Adipocyte (in vitro differentiated cells): ENCODE results near the gene COG5.
"Not testable (repeated sequence)": the region's sequence is repeated elsewhere in the genome, so short reads cannot be mapped to it uniquely, and the experiment has no call there.

Source experiments
- DNase-seq: peaks from one replicate; pipeline ENCODE4 v3.0.0-alpha.2; 2015; ENCODE audit warnings: low read depth
- H3K27me3 ChIP-seq: replicated peaks from 2 replicates; pipeline ENCODE4 v1.7.0; 2013; ENCODE audit warnings: mild to moderate bottlenecking, low read length, moderate library complexity; ENCODE audit not compliant: control insufficient read depth, insufficient read depth
- H3K36me3 ChIP-seq: 2 replicates; pipeline ENCODE4 v1.7.0; 2013; ENCODE audit warnings: low read length, mild to moderate bottlenecking, moderate library complexity; ENCODE audit not compliant: control insufficient read depth, insufficient read depth, severe bottlenecking
- H3K4me1 ChIP-seq: 2 replicates; pipeline ENCODE4 v1.7.0; 2013; ENCODE audit warnings: mild to moderate bottlenecking, low read length, moderate library complexity; ENCODE audit not compliant: control insufficient read depth, insufficient read depth
- H3K4me3 ChIP-seq: 2 replicates; pipeline ENCODE4 v1.7.0; 2013; ENCODE audit warnings: mild to moderate bottlenecking, low read length, moderate library complexity
- H3K9ac ChIP-seq: 2 replicates; pipeline ENCODE4 v1.7.0; 2013; ENCODE audit warnings: mild to moderate bottlenecking, low read length, moderate library complexity
- H3K9me3 ChIP-seq: 2 replicates; pipeline ENCODE4 v1.7.0; 2013; ENCODE audit warnings: mild to moderate bottlenecking, low read length, moderate library complexity; ENCODE audit not compliant: control insufficient read depth

The COG5 gene

DNA sequence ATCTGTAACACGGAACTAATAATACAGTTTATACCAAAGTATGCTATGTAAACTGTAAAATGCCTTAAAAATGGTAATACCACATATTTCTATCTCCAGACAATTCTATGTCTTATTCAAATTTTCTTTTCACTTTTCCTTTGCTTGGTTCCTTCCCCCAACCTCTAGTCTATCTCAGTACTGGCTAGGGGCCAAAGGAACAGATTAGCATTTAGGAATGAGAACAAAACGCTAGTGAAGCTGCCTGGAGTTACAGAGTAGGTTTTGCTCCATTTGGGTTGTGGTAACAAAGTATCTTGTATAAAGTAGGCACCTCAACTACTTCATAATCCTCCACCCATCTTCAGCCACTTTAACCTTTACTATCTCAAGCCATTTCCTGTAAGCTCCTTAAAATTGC, 300.9 kb downstream of the COG5 start:
- no peak overlapping the region for H3K4me3 ChIP-seq
- peak; percentile 36 for DNase-seq
- peaks cover 8% of the 10 kb centered on the region for H3K4me1 ChIP-seq
- peaks cover 4% of the 10 kb centered on the region for H3K36me3 ChIP-seq
- H3K9me3 ChIP-seq: no peaks in the 10 kb centered on the region
- no peak overlapping the region for H3K9ac ChIP-seq
- H3K27me3 ChIP-seq: no peaks in the 10 kb centered on the region

DNA sequence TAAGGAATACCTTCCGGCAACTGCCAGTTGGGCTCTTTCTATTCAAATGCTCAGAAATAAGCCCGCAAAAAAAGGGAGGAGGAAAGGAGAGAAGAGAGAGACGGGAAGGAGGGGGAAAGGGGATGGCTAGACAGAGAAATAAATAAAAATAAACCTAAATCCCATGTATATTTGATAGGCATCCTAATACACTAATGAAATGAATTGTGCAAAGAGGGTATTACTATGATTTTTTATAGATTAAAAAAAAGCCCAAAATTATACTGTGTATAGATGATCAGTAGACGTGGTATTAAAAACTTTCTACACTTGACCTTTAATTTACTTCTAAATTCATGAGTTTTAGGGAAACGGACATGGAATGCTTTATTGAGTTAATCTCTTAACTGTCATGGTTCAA, 305.0 kb downstream of the COG5 start:
- H3K27me3 ChIP-seq: no peaks in the 10 kb centered on the region
- H3K4me1 ChIP-seq: peaks cover 10% of the 10 kb centered on the region
- no peak overlapping the region for H3K4me3 ChIP-seq
- H3K9me3 ChIP-seq: no peaks in the 10 kb centered on the region
- no peak overlapping the region for H3K9ac ChIP-seq
- peaks cover 4% of the 10 kb centered on the region for H3K36me3 ChIP-seq
- DNase-seq: no peak

DNA sequence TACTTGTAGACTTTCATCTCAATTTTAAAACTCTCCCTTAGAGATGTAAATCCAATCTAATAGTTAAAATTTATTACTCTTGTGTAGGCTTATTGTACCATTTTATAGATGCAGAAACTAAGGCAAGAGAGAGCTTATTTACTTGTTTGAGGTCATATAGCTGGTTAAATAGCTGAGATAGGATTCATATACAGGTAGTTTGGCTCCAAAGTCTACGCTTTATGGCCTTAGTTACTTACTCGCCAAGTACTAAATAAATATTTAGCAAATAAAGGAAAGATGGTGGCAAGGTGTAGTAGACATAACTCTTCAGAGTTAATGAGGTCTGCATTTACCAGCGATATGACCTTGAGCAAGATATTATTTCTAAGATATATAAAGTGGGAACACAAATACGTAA, 308.1 kb downstream of the COG5 start:
- no peaks in the 10 kb centered on the region for H3K9me3 ChIP-seq

DNA sequence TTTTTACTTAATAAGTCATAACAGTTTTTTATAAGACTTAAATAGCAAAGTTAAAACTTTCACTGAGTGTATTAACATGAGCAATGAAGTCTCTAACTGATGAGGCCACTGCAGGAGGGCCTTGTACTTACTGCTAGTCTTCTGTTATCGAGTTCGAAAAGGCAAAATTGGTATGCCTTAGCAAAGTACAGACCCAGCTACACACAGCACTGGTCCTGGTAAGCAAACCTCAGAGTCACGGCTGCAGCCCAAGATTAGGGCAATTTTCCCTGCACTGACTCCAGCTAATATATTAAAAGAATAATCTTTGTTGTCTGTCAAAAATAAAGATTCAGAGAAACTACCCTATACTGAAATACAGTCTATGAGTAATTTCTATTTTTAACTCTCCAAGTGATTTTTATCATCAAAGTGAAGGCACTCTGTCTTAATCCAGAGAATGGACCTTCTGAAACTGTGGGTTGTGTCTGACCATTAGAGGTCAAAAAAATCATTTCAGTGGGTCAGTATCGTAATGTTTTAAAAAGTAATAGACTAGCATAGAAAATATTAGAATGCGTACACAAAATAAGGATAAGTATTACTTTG, 309.2 kb downstream of the COG5 start:
- peaks cover 7% of the 10 kb centered on the region for H3K4me1 ChIP-seq
- no peaks in the 10 kb centered on the region for H3K27me3 ChIP-seq
- H3K36me3 ChIP-seq: no peaks in the 10 kb centered on the region
- no peak for DNase-seq
- no peak overlapping the region for H3K4me3 ChIP-seq
- no peak overlapping the region for H3K9ac ChIP-seq
- H3K9me3 ChIP-seq: no peaks in the 10 kb centered on the region

More for the DNA sequence above, 308.1 kb downstream of the COG5 start:
- Histone ChIP-seq H3K4me3 (no peak overlapping the region), H3K9ac (no peak overlapping the region), H3K36me3 (no peaks in the 10 kb centered on the region), H3K4me1 (peaks cover 7% of the 10 kb centered on the region), H3K27me3 (no peaks in the 10 kb centered on the region)
- no peak for DNase-seq

GRCh38 chr7:107253599-107253998, 310.1 kb downstream of the COG5 start:
- no peaks in the 10 kb centered on the region for H3K27me3 ChIP-seq
- H3K4me1 ChIP-seq: peaks cover 7% of the 10 kb centered on the region
- H3K4me3 ChIP-seq: no peak overlapping the region
- no peaks in the 10 kb centered on the region for H3K9me3 ChIP-seq
- H3K9ac ChIP-seq: no peak overlapping the region
- no peak for DNase-seq
- peaks cover under 1% of the 10 kb centered on the region for H3K36me3 ChIP-seq

DNA sequence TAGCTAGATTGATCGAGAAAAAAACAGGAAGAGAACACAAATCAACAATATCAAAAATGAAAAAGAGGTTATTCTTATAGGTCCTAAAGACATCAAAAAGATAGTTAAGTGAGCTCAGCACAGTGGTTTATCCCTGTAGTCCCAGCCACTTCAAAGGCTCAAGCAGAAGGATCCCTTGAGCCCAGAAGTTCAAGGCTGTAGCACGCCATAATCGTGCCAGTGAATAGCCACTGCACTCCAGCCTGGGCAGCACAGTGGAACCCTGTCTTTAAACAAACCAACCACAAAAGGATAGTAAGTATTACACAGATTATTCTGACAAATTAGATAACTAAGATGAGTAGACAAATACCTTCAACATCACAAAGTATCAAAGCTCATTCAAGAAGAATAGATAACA, 311.8 kb downstream of the COG5 start:
- Histone ChIP-seq H3K9ac (no peak overlapping the region), H3K4me1 (no peaks in the 10 kb centered on the region), H3K27me3 (no peaks in the 10 kb centered on the region), H3K4me3 (no peak overlapping the region), H3K9me3 (no peaks in the 10 kb centered on the region), H3K36me3 (peaks cover 12% of the 10 kb centered on the region)
- no peak for DNase-seq

DNA sequence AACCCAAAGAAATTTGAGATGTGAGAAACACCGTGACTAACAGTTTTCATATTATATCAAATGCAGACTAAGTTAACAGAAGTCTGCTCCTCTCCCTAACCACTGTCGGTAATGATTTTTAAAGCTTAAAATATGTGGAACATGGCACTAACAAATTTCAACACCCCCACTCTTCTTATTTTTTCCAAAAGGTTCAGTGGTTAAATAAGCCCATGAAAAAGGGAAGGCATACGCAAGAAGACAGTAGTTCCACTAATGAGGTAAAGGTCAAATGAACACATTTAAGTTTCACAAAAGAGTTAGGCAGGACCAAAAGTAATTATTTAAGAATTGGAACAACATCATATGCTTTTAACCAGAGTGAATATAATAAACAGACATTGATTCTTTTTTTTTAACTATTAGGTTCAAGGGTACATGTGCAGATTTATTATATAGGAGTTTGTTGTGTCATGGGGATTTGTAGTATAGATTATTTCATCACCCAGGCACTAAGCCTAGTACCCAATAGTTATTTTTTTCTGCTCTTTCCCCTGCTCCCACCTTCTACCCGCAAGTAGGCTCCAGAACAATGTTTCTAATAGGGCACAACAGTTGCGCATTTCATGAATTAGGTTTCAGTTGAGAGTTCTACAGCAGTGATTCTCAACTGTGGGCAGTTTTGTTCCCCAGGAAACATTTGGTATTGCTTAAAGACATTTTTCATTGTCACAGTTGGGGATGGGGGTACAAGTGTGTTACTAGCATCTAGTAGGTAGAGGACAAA, 315.0 kb downstream of the COG5 start:
- Histone ChIP-seq H3K4me1 (no peaks in the 10 kb centered on the region), H3K4me3 (no peak overlapping the region)

DNA sequence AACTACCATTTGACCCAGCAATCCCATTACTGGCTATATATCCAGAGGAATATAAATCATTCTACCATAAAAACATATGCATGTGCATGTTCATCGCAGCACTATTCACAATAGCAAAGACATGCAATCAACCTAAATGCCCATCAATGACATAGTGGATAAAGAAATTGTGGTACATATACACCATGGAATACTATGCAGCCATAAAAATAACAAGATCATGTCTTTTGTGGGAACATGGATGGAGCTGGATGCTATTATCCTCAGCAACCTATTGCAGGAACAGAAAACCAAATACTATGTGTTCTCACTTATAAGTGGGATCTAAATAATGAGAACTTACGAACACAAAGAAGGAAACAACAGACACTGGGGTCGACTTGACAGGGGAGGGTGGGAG, 316.9 kb downstream of the COG5 start:
- Histone ChIP-seq H3K9me3 (peaks cover 17% of the 10 kb centered on the region), H3K36me3 (peaks cover 28% of the 10 kb centered on the region)
- not testable (repeated sequence) for H3K27me3 ChIP-seq, H3K9ac ChIP-seq, H3K4me3 ChIP-seq, H3K4me1 ChIP-seq, DNase-seq

More for the DNA sequence above, 315.0 kb downstream of the COG5 start:
- H3K27me3 ChIP-seq: no peaks in the 10 kb centered on the region
- H3K9me3 ChIP-seq: peaks cover 16% of the 10 kb centered on the region
- H3K36me3 ChIP-seq: peaks cover 28% of the 10 kb centered on the region
- DNase-seq: peak; percentile 42
- H3K9ac ChIP-seq: no peak overlapping the region

DNA sequence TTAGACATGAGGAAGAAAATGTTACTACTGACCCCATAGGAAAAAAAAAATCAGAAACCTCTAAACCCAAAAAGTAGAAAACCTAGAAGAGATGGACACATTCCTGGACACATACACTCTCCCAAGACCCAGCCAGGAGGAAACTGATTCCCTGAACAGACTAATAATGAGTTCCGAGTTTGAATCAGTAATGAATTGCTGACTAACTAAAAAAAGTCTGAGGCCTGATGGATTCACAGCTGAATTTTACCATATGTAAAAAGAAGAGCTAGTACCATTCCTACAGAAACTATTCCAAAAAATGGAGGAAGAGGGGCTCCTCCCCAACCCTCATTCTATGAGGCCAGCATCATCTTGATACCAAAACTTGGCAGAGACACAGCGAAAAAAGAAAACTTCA, 319.1 kb downstream of the COG5 start:
- Histone ChIP-seq H3K27me3 (no peaks in the 10 kb centered on the region), H3K9me3 (peaks cover 17% of the 10 kb centered on the region), H3K4me3 (no peak overlapping the region), H3K36me3 (peaks cover 28% of the 10 kb centered on the region), H3K9ac (no peak overlapping the region), H3K4me1 (no peaks in the 10 kb centered on the region)
- DNase-seq: no peak

DNA sequence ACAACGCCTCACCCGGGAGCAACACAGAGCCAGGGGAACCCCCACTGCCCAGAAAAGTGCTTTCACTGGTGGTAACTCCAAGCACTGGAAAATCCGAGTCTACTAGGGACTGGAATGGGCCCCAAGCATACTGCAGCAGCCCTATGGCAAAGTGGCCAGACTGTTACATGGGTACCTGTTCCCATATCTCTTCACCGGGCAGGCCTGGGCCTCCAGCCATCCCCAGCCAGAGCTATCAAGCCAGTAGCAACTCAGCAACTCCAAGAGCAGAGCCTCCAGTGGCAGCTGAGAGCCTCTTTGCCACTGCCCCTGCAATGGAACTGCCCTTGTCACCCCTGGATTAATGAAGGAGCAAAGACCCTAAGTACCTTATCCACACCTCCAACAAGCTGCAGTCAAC, 321.5 kb downstream of the COG5 start:
- Histone ChIP-seq H3K9ac (no peak overlapping the region), H3K36me3 (peaks cover 18% of the 10 kb centered on the region), H3K27me3 (no peaks in the 10 kb centered on the region), H3K4me3 (no peak overlapping the region), H3K4me1 (no peaks in the 10 kb centered on the region), H3K9me3 (peaks cover 17% of the 10 kb centered on the region)
- DNase-seq: no peak

DNA sequence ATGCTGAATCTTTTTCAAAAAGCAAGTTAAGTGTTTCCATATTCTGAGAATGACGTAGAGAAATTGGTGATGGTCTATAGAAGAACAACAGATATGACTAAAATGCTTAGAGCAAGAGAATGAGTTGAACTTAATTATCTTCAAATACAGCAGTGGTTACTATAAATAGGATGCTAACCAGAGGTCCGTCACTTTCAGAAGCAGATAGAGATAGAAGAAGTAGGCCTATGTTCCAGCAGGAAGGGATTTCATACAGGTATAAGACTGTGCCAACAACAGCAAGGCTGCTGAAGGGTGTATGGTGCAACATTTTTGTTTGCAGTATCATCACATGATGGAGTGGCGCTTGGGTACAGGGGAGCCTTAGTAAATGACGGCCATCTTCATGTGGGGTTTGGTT, 326.3 kb downstream of the COG5 start:
- no peaks in the 10 kb centered on the region for H3K4me1 ChIP-seq
- no peaks in the 10 kb centered on the region for H3K36me3 ChIP-seq
- no peaks in the 10 kb centered on the region for H3K27me3 ChIP-seq
- DNase-seq: no peak
- H3K4me3 ChIP-seq: no peak overlapping the region
- H3K9me3 ChIP-seq: no peaks in the 10 kb centered on the region
- no peak overlapping the region for H3K9ac ChIP-seq
